Myocyte (in vitro differentiated cells): ENCODE measurements around the gene SLC15A5. TPM values are rescaled to one million over a fixed set of nuclear protein-coding genes. Genes with fewer than 3 reads are reported as not detected.

ENCODE experiments used
- DNase-seq: peaks from one replicate; pipeline ENCODE4 v3.0.0-alpha.2; 2012; ENCODE audit warnings: low read depth
- polyA plus RNA-seq: library from polyadenylated mRNA; unstranded; fragments of >200 nt; gene quantifications from one replicate; pipeline ENCODE4 v1.2.1, GENCODE V29; 2012; ENCODE audit warnings: missing spikeins
- total RNA-seq: library from RNA; depleted of rRNA; stranded (reverse); fragments of >200 nt; gene quantifications from 2 replicates; pipeline ENCODE4 v1.2.3, GENCODE V29; 2014

Gene SLC15A5
- not detected in 2 replicates for total RNA-seq
- polyA plus RNA-seq: not detected

- no peak for DNase-seq
Measured at GRCh38 chr12:16277585-16277984, at the start of gene SLC15A5. Gene SLC15A5, minus strand, starts transcription at chr12:16277685. Its CDS starts 0 bp downstream, at chr12:16277685.

GRCh38 chr12:16325426-16325825 lies 47.9 kb upstream of the SLC15A5 start:
- DNase-seq: peak; percentile 66

- no peak for DNase-seq
Measured at GRCh38 chr12:16324772-16325171, 47.3 kb upstream of the SLC15A5 start.

GRCh38 chr12:16324272-16324671 lies 46.8 kb upstream of the SLC15A5 start:
- DNase-seq: no peak

- no peak for DNase-seq
Measured at GRCh38 chr12:16323638-16324037, 46.2 kb upstream of the SLC15A5 start.

- DNase-seq: peak; percentile 65
Measured at GRCh38 chr12:16323010-16323409, 45.5 kb upstream of the SLC15A5 start.

GRCh38 chr12:16310934-16311333 lies 33.4 kb upstream of the SLC15A5 start:
- no peak for DNase-seq

- DNase-seq: no peak
Measured at GRCh38 chr12:16307856-16308475, 30.5 kb upstream of the SLC15A5 start.

GRCh38 chr12:16303939-16304338 lies 26.5 kb upstream of the SLC15A5 start:
- DNase-seq: no peak

GRCh38 chr12:16300736-16301135 lies 23.3 kb upstream of the SLC15A5 start:
- no peak for DNase-seq

GRCh38 chr12:16300122-16300521 lies 22.6 kb upstream of the SLC15A5 start:
- DNase-seq: peak; percentile 31

GRCh38 chr12:16299403-16299802 lies 21.9 kb upstream of the SLC15A5 start:
- DNase-seq: peak; percentile 10

- DNase-seq: no peak
Measured at GRCh38 chr12:16297521-16297920, 20.0 kb upstream of the SLC15A5 start.

GRCh38 chr12:16294376-16294956 lies 17.0 kb upstream of the SLC15A5 start:
- DNase-seq: no peak

- no peak for DNase-seq
Measured at GRCh38 chr12:16291032-16291431, 13.5 kb upstream of the SLC15A5 start.

- DNase-seq: peak; percentile 24
Measured at GRCh38 chr12:16285586-16285985, 8.1 kb upstream of the SLC15A5 start.

GRCh38 chr12:16282978-16283377 lies 5.5 kb upstream of the SLC15A5 start:
- DNase-seq: no peak

- no peak for DNase-seq
Measured at GRCh38 chr12:16282081-16282480, 4.6 kb upstream of the SLC15A5 start.

- DNase-seq: no peak
Measured at GRCh38 chr12:16281157-16281556, 3.7 kb upstream of the SLC15A5 start.

- DNase-seq: no peak
Measured at GRCh38 chr12:16272222-16272621, 5.3 kb downstream of the SLC15A5 start.

GRCh38 chr12:16271062-16271461 lies 6.4 kb downstream of the SLC15A5 start:
- DNase-seq: no peak

GRCh38 chr12:16269946-16270345 lies 7.5 kb downstream of the SLC15A5 start:
- no peak for DNase-seq

GRCh38 chr12:16266085-16266484 lies 11.4 kb downstream of the SLC15A5 start:
- DNase-seq: no peak
